Stimulated activated memory B cell treated with anti-CD40 and anti-IgM and Interleukin-4, amounts not matched to agents 10 μg/mL and 1 μg/mL and 100 μg/mL, for 72 hours (primary cell): ENCODE measurements around the gene PTPRN2.
"Not testable (repeated sequence)": the region's sequence is repeated elsewhere in the genome, so short reads cannot be mapped to it uniquely, and the experiment has no call there.

Source experiments
- ATAC-seq: fragments of 150-1000 bp; cut with Tn5 transposase; 2 replicates; pipeline ENCODE4 v1.10.0; 2021
- H3K27ac Mint-ChIP-seq: one replicate; pipeline ENCODE4 v1.8.0; 2022; ENCODE audit warnings: mild to moderate bottlenecking, mixed read lengths
- H3K27me3 Mint-ChIP-seq: one replicate; pipeline ENCODE4 v1.8.0; 2022; ENCODE audit warnings: mixed read lengths
- H3K36me3 Mint-ChIP-seq: one replicate; pipeline ENCODE4 v1.8.0; 2022; ENCODE audit warnings: mixed read lengths
- H3K4me1 Mint-ChIP-seq: one replicate; pipeline ENCODE4 v1.8.0; 2022; ENCODE audit warnings: mixed read lengths
- H3K4me3 Mint-ChIP-seq: one replicate; pipeline ENCODE4 v1.8.0; 2022; ENCODE audit warnings: mild to moderate bottlenecking, moderate library complexity, mixed read lengths
- H3K9me3 Mint-ChIP-seq: one replicate; pipeline ENCODE4 v1.8.0; 2022; ENCODE audit warnings: mixed read lengths

Gene PTPRN2

GRCh38 chr7:158043551-158044481 is 543.8 kb downstream of the PTPRN2 start:
- Mint-ChIP-seq H3K27me3 (no peaks in the 10 kb centered on the region), H3K9me3 (peaks cover 9% of the 10 kb centered on the region), H3K4me3 (no peak overlapping the region), H3K36me3 (no peaks in the 10 kb centered on the region), H3K27ac (no peak overlapping the region), H3K4me1 (no peaks in the 10 kb centered on the region)
- no peak for ATAC-seq

DNA sequence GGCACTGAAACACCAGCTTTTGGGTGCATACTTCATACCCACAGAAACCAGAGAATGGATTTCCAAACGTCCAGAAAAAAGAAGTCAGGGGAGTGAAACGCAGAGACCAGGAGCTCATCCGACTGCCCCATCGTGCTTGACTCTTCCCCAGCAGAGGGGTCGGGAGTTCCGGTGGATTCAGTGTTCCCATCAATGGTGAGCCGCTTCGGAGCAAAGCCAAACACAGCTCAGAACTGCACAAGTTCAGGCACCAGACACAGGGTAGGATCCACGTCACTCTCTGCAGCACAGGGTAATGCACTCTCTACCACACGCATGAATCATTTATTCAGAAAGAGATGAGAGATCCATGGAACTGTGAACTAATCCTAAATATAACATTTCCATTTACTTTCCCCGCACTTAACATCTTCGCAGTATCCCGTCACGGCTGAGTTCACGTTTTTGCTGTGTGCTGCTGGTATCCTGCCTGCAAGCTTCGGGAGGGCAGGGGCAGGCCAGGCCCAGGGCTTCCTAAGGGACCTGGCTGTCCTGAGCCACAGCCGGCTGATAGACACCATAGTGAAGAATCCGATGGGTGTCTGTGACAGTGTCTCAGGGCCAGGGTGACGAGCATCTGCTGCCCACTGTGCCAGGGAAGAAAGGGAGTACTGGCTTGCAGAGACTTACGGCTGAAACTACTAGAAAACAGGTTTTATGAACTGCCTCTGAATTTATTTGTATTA is 545.3 kb downstream of the PTPRN2 start:
- no peak overlapping the region for H3K27ac Mint-ChIP-seq
- ATAC-seq = no peak
- no peak overlapping the region for H3K4me3 Mint-ChIP-seq
- no peaks in the 10 kb centered on the region for H3K4me1 Mint-ChIP-seq
- H3K36me3 Mint-ChIP-seq = no peaks in the 10 kb centered on the region
- peaks cover 12% of the 10 kb centered on the region for H3K9me3 Mint-ChIP-seq
- no peaks in the 10 kb centered on the region for H3K27me3 Mint-ChIP-seq

- Mint-ChIP-seq H3K4me3 (no peak overlapping the region), H3K36me3 (no peaks in the 10 kb centered on the region), H3K27ac (no peak overlapping the region), H3K4me1 (no peaks in the 10 kb centered on the region), H3K27me3 (no peaks in the 10 kb centered on the region), H3K9me3 (peaks cover 14% of the 10 kb centered on the region)
- ATAC-seq = no peak
These were observed 547.4 kb downstream of the PTPRN2 start for GRCh38 chr7:158040199-158040598.

- H3K36me3 Mint-ChIP-seq = no peaks in the 10 kb centered on the region
- H3K4me3 Mint-ChIP-seq = no peak overlapping the region
- H3K4me1 Mint-ChIP-seq = no peaks in the 10 kb centered on the region
- H3K9me3 Mint-ChIP-seq = peaks cover 17% of the 10 kb centered on the region
- no peak overlapping the region for H3K27ac Mint-ChIP-seq
- no peak for ATAC-seq
- no peaks in the 10 kb centered on the region for H3K27me3 Mint-ChIP-seq
These were observed 548.4 kb downstream of the PTPRN2 start for GRCh38 chr7:158039270-158039669.

DNA sequence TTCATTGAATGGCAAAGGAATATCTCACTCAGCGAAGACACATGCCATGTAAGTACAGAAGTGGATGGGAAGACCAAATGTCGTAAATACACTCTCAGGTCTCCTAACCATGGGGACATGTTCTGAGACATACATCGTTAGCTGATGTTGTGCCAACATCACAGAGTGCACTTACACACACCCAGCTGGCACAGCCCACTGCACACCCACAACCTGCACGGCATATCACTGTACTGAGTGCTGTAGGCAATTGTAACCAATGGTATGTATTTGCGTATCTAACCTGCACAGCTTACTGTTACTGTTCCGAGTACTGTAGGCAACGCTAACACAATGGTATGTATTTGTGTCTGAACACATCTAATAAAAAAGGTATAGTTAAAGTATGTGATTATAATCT is 550.4 kb downstream of the PTPRN2 start:
- Mint-ChIP-seq H3K9me3 (peaks cover 28% of the 10 kb centered on the region), H3K27me3 (no peaks in the 10 kb centered on the region), H3K4me1 (no peaks in the 10 kb centered on the region), H3K36me3 (no peaks in the 10 kb centered on the region), H3K4me3 (no peak overlapping the region), H3K27ac (no peak overlapping the region)
- ATAC-seq = no peak

GRCh38 chr7:158035343-158035742 is 552.3 kb downstream of the PTPRN2 start:
- no peaks in the 10 kb centered on the region for H3K27me3 Mint-ChIP-seq
- H3K27ac Mint-ChIP-seq = no peak overlapping the region
- no peaks in the 10 kb centered on the region for H3K36me3 Mint-ChIP-seq
- no peak for ATAC-seq
- H3K4me1 Mint-ChIP-seq = no peaks in the 10 kb centered on the region
- H3K4me3 Mint-ChIP-seq = no peak overlapping the region
- peaks cover 28% of the 10 kb centered on the region for H3K9me3 Mint-ChIP-seq

- H3K4me3 Mint-ChIP-seq = no peak overlapping the region
- no peaks in the 10 kb centered on the region for H3K27me3 Mint-ChIP-seq
- H3K27ac Mint-ChIP-seq = no peak overlapping the region
- ATAC-seq = no peak
- H3K36me3 Mint-ChIP-seq = no peaks in the 10 kb centered on the region
- H3K4me1 Mint-ChIP-seq = no peaks in the 10 kb centered on the region
- peaks cover 20% of the 10 kb centered on the region for H3K9me3 Mint-ChIP-seq
These were observed 553.1 kb downstream of the PTPRN2 start for GRCh38 chr7:158034571-158034970.

- not testable (repeated sequence) for ATAC-seq, H3K4me1 Mint-ChIP-seq, H3K4me3 Mint-ChIP-seq, H3K27ac Mint-ChIP-seq, H3K27me3 Mint-ChIP-seq, H3K36me3 Mint-ChIP-seq
- peaks cover 20% of the 10 kb centered on the region for H3K9me3 Mint-ChIP-seq
These were observed 553.7 kb downstream of the PTPRN2 start for GRCh38 chr7:158033925-158034324.

- ATAC-seq = no peak
- Mint-ChIP-seq H3K36me3 (no peaks in the 10 kb centered on the region), H3K27me3 (no peaks in the 10 kb centered on the region), H3K9me3 (peaks cover 20% of the 10 kb centered on the region), H3K4me1 (no peaks in the 10 kb centered on the region), H3K4me3 (no peak overlapping the region), H3K27ac (no peak overlapping the region)
These were observed 554.4 kb downstream of the PTPRN2 start for GRCh38 chr7:158033196-158033595.

DNA sequence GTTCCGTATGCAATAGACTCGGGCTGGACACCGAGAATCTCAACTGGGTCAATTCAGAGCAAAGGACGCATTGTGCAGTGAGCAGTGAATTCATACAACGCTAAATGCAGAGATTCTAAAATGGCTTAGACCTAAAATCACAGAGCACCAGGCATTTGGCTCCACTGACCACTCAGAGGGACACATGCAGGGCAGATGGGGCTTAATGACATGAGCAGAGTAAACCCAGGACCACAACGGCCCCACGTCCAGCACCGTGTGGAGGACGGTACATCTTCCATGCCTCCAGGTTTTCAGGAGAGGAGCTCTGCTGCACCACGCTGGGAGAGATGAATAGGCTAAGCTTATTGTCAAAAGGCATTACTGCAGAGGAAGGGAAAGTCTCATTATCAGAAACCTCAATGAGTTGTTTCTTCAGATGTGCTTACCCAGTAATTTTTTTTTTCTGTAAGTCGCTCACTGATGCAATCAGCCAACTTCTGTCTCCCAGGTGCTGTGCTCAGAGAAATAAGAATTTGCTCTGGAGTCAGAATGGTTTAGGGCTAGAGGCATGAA is 555.0 kb downstream of the PTPRN2 start:
- H3K36me3 Mint-ChIP-seq = no peaks in the 10 kb centered on the region
- H3K4me1 Mint-ChIP-seq = no peaks in the 10 kb centered on the region
- no peaks in the 10 kb centered on the region for H3K27me3 Mint-ChIP-seq
- H3K9me3 Mint-ChIP-seq = peaks cover 16% of the 10 kb centered on the region
- no peak overlapping the region for H3K27ac Mint-ChIP-seq
- ATAC-seq = no peak
- H3K4me3 Mint-ChIP-seq = no peak overlapping the region

DNA sequence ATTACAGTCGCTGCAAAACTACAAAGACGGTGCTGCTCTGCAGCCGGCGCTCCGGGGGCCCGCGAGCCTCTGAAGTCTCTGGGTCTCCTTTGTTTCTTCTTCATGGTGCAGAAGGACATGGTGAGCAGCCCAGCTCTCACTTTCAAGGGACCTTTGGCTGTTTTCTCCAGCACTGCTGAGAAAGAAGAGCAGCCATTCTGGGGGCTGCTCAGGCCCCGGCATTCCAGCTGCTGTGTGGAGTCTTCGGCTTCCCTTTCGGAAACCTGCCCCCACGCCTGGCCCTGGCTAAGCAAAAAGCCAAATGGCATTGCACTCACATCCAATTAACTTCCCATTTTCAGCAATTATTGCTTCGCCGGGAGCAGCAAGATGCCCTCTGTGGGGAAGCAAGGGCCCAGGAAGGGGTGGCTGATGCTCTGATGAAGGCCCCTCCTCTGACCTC is 555.7 kb downstream of the PTPRN2 start:
- H3K9me3 Mint-ChIP-seq = peaks cover 16% of the 10 kb centered on the region
- H3K27ac Mint-ChIP-seq = no peak overlapping the region
- no peaks in the 10 kb centered on the region for H3K36me3 Mint-ChIP-seq
- no peak for ATAC-seq
- no peaks in the 10 kb centered on the region for H3K27me3 Mint-ChIP-seq
- H3K4me3 Mint-ChIP-seq = no peak overlapping the region
- no peaks in the 10 kb centered on the region for H3K4me1 Mint-ChIP-seq

DNA sequence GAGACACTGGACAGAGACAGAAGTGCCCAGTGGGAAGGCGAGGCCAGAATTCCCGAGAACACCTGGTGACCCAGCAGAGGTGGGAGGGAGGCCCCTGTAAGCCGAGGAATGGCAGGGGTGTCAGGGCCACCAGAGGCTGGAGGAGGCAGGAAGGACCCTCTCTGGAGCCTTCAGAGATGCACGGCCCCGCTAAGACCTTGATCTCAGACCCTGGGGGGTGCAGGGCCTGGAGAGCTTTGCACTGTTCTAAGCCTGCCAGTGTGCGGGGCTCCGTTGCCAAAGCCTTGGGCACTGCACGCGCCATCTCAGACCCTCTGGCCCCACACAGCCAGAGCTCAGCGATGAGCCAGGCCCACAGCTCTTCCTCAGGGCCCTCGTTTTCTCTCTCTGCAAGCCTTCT is 557.1 kb downstream of the PTPRN2 start:
- H3K4me3 Mint-ChIP-seq = no peak overlapping the region
- no peaks in the 10 kb centered on the region for H3K36me3 Mint-ChIP-seq
- H3K9me3 Mint-ChIP-seq = peaks cover 16% of the 10 kb centered on the region
- no peaks in the 10 kb centered on the region for H3K27me3 Mint-ChIP-seq
- ATAC-seq = peak; percentile 21
- H3K4me1 Mint-ChIP-seq = no peaks in the 10 kb centered on the region
- no peak overlapping the region for H3K27ac Mint-ChIP-seq

DNA sequence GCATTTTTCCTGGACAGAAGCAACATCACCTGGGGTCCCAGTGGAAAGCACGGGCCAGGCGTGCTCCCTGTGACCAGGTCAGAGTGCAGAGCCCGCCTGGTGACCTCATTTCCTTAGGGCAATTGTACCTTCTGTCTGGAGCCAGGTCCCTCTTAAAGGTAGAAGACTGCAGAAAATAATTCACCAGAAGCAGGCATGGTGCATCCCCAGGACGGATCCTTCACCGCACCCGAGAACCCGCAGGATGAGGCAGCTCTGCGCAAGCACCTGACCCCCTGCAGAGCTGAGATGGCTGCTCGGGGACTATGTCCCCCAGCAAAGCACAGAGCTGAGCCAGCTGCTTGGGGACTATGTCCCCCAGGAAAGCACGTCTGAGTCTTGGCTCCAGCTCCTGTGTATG is 557.6 kb downstream of the PTPRN2 start:
- no peak for ATAC-seq
- no peak overlapping the region for H3K27ac Mint-ChIP-seq
- H3K9me3 Mint-ChIP-seq = peaks cover 14% of the 10 kb centered on the region
- H3K27me3 Mint-ChIP-seq = no peaks in the 10 kb centered on the region
- H3K36me3 Mint-ChIP-seq = no peaks in the 10 kb centered on the region
- H3K4me1 Mint-ChIP-seq = no peaks in the 10 kb centered on the region
- no peak overlapping the region for H3K4me3 Mint-ChIP-seq

- Mint-ChIP-seq H3K27ac (no peak overlapping the region), H3K27me3 (no peaks in the 10 kb centered on the region), H3K4me3 (no peak overlapping the region), H3K4me1 (no peaks in the 10 kb centered on the region), H3K9me3 (peaks cover 13% of the 10 kb centered on the region), H3K36me3 (no peaks in the 10 kb centered on the region)
- ATAC-seq = no peak
These were observed 558.1 kb downstream of the PTPRN2 start for GRCh38 chr7:158029509-158029908.

DNA sequence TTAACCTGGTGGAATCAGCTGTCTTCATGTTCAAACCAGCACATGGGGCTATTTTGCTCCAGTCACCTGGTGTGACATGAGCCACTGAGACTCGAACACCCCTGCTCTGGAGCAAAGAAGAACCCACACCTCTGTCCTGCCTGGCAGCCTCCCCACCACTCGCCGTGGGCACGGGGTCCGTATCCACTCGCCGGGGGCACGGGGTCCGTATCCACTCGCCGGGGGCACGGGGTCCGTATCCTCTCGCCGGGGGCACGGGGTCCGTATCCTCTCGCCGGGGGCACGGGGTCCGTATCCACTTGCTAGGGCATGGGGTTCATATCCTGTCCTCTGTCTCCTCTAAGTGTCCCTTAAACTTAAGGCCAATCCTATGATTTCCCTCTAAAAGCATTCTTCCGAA is 558.7 kb downstream of the PTPRN2 start:
- Mint-ChIP-seq H3K27ac (no peak overlapping the region), H3K36me3 (no peaks in the 10 kb centered on the region), H3K4me1 (no peaks in the 10 kb centered on the region), H3K27me3 (no peaks in the 10 kb centered on the region), H3K9me3 (peaks cover 9% of the 10 kb centered on the region), H3K4me3 (no peak overlapping the region)
- ATAC-seq = no peak
